Stimulated activated CD4-positive, alpha-beta T cell treated with anti-CD3 and anti-CD28 coated beads, Interleukin-12 subunit alpha, Interleukin-12 subunit beta, amount 100 ng/mL, for 24 hours (primary cell): ENCODE data around the gene RECK.

Experiments used
- DNase-seq, 2 experiments: peaks; one replicate each; pipeline ENCODE4 v3.0.0-alpha.2; 2020; ENCODE audit warnings: low read depth in 2 of 2

RECK gene

GRCh38 chr9:36029202-36029601, 7.5 kb upstream of the RECK start:
- no peak for DNase-seq

- no peak for DNase-seq
These were observed 6.8 kb upstream of the RECK start for GRCh38 chr9:36029765-36030528.

GRCh38 chr9:36030871-36031270, 5.8 kb upstream of the RECK start:
- DNase-seq: no peak

- DNase-seq: no peak
These were observed 4.7 kb upstream of the RECK start for GRCh38 chr9:36031774-36032555.

GRCh38 chr9:36033788-36034187, 2.9 kb upstream of the RECK start:
- DNase-seq: no peak

- no peak for DNase-seq
These were observed 2.5 kb upstream of the RECK start for GRCh38 chr9:36034234-36034633.

GRCh38 chr9:36035006-36035405, 1.7 kb upstream of the RECK start:
- DNase-seq: no peak

GRCh38 chr9:36036253-36036779, 397 bp upstream of the RECK start:
- no peak for DNase-seq

GRCh38 chr9:36037549-36038122, 923 bp downstream of the RECK start:
- DNase-seq: no peak

GRCh38 chr9:36039121-36039520, 2.4 kb downstream of the RECK start:
- no peak for DNase-seq

GRCh38 chr9:36039696-36040095, 3.0 kb downstream of the RECK start:
- no peak for DNase-seq

- DNase-seq: no peak
These were observed 3.7 kb downstream of the RECK start for GRCh38 chr9:36040271-36040925.

- DNase-seq: no peak
These were observed 4.8 kb downstream of the RECK start for GRCh38 chr9:36041506-36041905.

GRCh38 chr9:36045610-36046009, 8.9 kb downstream of the RECK start:
- DNase-seq: no peak

- no peak for DNase-seq
These were observed 10.2 kb downstream of the RECK start for GRCh38 chr9:36046923-36047322.

GRCh38 chr9:36049408-36049807, 12.7 kb downstream of the RECK start:
- DNase-seq: no peak

GRCh38 chr9:36050476-36050875, 13.8 kb downstream of the RECK start:
- DNase-seq: no peak

GRCh38 chr9:36051317-36051716, 14.6 kb downstream of the RECK start:
- no peak for DNase-seq

- DNase-seq: no peak
These were observed 17.3 kb downstream of the RECK start for GRCh38 chr9:36053971-36054370.

- no peak for DNase-seq
These were observed 20.2 kb downstream of the RECK start for GRCh38 chr9:36056896-36057295.

- DNase-seq: no peak
These were observed 27.2 kb downstream of the RECK start for GRCh38 chr9:36063804-36064447.
